ENCODE measurements around the gene GOLGA1.

DNA sequence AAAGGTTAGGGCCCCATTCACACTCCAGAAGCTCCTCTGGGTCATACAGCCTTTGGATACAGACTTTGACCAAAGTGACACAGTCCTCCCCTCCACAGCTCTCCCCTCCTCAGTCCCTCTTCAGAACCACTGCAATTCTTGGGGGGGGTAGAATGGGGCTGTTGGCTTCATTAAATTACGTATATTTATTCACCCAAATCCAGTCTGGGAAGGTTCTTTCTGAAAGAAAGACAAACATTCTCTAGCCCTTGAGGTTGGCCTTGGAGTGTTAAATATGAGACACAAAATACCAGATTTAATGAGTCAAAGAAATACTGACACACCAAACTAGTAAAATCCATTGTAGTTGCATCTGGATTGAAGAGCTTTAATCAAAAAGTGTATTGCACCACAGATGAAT lies 62.9 kb downstream of the GOLGA1 start:
- TF ChIP-seq, protein P1, sequence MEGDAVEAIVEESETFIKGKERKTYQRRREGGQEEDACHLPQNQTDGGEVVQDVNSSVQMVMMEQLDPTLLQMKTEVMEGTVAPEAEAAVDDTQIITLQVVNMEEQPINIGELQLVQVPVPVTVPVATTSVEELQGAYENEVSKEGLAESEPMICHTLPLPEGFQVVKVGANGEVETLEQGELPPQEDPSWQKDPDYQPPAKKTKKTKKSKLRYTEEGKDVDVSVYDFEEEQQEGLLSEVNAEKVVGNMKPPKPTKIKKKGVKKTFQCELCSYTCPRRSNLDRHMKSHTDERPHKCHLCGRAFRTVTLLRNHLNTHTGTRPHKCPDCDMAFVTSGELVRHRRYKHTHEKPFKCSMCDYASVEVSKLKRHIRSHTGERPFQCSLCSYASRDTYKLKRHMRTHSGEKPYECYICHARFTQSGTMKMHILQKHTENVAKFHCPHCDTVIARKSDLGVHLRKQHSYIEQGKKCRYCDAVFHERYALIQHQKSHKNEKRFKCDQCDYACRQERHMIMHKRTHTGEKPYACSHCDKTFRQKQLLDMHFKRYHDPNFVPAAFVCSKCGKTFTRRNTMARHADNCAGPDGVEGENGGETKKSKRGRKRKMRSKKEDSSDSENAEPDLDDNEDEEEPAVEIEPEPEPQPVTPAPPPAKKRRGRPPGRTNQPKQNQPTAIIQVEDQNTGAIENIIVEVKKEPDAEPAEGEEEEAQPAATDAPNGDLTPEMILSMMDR (IDR thresholded peaks at IDR 0.05; ENCODE audit: low read depth, low read length), result no peak
- TF ChIP-seq EZH2phosphoT487 (IDR thresholded peaks at IDR 0.05; ENCODE audit: low read depth), result no peak
